Measurements from ENCODE around the gene GABRR1. TPM values are rescaled to one million over a fixed set of nuclear protein-coding genes. Genes with fewer than 3 reads are reported as not detected.
A peak's percentile ranks its signal among the peaks of the same experiment; 100 is the strongest.

Gene GABRR1
- total and polyA plus RNA-seq, 2 of the 13 experiments (the other 11 are each of a cell fraction or from before 2014, with no cell fraction given): not detected

GRCh38 chr6:89140347-89141156 is 76.6 kb downstream of the GABRR1 start (continued):
- no peak for TF ChIP-seq ZSCAN30 (CRISPR knock-in tag; IDR thresholded peaks at IDR 0.05)
- no peak for TF ChIP-seq DNMT3B (CRISPR knock-in tag; conservative IDR thresholded peaks at IDR 0.05)
- TF ChIP-seq ZNF672 (CRISPR knock-in tag; IDR thresholded peaks at IDR 0.05): no peak
- TF ChIP-seq ZNF143 (CRISPR knock-in tag; IDR thresholded peaks at IDR 0.05): no peak
- no peak for TF ChIP-seq MTF2 (CRISPR knock-in tag; IDR thresholded peaks at IDR 0.05; ENCODE audit: borderline replicate concordance)
- no peak for TF ChIP-seq MED8 (CRISPR knock-in tag; IDR thresholded peaks at IDR 0.05; ENCODE audit: insufficient replicate concordance)
- no peak for TF ChIP-seq ZFYVE20 (CRISPR knock-in tag; IDR thresholded peaks at IDR 0.05; ENCODE audit: borderline replicate concordance, low read depth)
- peak; percentile 60; the same call in 1 of the 2 replicates for TF ChIP-seq HDAC2 (CRISPR knock-in tag; IDR thresholded peaks at IDR 0.05)
- TF ChIP-seq FOXA1 (IDR thresholded peaks at IDR 0.05): no peak
- TF ChIP-seq FOXA1 (CRISPR knock-in tag; IDR thresholded peaks at IDR 0.05): peak; percentile 68
- TF ChIP-seq ZNF747 (CRISPR knock-in tag; IDR thresholded peaks at IDR 0.05; ENCODE audit: borderline replicate concordance): no peak
- 0 out of 2 replicates have a peak, but pooled peaks have one; percentile 22 for TF ChIP-seq ZNF710 (CRISPR knock-in tag; IDR thresholded peaks at IDR 0.05; ENCODE audit: borderline replicate concordance)
- TF ChIP-seq PHF20 (CRISPR knock-in tag; IDR thresholded peaks at IDR 0.05): no peak
- TF ChIP-seq LCORL (IDR thresholded peaks at IDR 0.05): no peak
- TF ChIP-seq LCORL (CRISPR knock-in tag; IDR thresholded peaks at IDR 0.05): no peak; the same call in 1 of the 2 replicates
- TF ChIP-seq XRCC5 (optimal IDR thresholded peaks at IDR 0.05; ENCODE audit: low read length): no peak
- TF ChIP-seq HES4 (CRISPR knock-in tag; IDR thresholded peaks at IDR 0.05; ENCODE audit: borderline replicate concordance): no peak
- TF ChIP-seq ZNF564 (CRISPR knock-in tag; IDR thresholded peaks at IDR 0.05): no peak
- peak; percentile 41; the same call in 1 of the 2 replicates for TF ChIP-seq ZMYM3 (CRISPR knock-in tag; IDR thresholded peaks at IDR 0.05)
- no peak for TF ChIP-seq SRF (IDR thresholded peaks at IDR 0.05; ENCODE audit: low read depth, low read length)
- no peak for TF ChIP-seq ZNF280D (CRISPR knock-in tag; IDR thresholded peaks at IDR 0.05)
- no peak for TF ChIP-seq NCOR1 (IDR thresholded peaks at IDR 0.05; ENCODE audit: borderline replicate concordance, low read length)
- TF ChIP-seq ZNF414 (CRISPR knock-in tag; IDR thresholded peaks at IDR 0.05): no peak
- TF ChIP-seq HHEX (CRISPR knock-in tag; IDR thresholded peaks at IDR 0.05): no peak
- no peak for TF ChIP-seq ZNF784 (CRISPR knock-in tag; IDR thresholded peaks at IDR 0.05; ENCODE audit: borderline replicate concordance)
